ENCODE measurements around the gene VPS8.

Gene VPS8, protein sequence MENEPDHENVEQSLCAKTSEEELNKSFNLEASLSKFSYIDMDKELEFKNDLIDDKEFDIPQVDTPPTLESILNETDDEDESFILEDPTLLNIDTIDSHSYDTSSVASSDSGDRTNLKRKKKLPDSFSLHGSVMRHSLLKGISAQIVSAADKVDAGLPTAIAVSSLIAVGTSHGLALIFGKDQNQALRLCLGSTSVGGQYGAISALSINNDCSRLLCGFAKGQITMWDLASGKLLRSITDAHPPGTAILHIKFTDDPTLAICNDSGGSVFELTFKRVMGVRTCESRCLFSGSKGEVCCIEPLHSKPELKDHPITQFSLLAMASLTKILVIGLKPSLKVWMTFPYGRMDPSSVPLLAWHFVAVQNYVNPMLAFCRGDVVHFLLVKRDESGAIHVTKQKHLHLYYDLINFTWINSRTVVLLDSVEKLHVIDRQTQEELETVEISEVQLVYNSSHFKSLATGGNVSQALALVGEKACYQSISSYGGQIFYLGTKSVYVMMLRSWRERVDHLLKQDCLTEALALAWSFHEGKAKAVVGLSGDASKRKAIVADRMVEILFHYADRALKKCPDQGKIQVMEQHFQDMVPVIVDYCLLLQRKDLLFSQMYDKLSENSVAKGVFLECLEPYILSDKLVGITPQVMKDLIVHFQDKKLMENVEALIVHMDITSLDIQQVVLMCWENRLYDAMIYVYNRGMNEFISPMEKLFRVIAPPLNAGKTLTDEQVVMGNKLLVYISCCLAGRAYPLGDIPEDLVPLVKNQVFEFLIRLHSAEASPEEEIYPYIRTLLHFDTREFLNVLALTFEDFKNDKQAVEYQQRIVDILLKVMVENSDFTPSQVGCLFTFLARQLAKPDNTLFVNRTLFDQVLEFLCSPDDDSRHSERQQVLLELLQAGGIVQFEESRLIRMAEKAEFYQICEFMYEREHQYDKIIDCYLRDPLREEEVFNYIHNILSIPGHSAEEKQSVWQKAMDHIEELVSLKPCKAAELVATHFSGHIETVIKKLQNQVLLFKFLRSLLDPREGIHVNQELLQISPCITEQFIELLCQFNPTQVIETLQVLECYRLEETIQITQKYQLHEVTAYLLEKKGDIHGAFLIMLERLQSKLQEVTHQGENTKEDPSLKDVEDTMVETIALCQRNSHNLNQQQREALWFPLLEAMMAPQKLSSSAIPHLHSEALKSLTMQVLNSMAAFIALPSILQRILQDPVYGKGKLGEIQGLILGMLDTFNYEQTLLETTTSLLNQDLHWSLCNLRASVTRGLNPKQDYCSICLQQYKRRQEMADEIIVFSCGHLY (N-terminal part only)

DNA sequence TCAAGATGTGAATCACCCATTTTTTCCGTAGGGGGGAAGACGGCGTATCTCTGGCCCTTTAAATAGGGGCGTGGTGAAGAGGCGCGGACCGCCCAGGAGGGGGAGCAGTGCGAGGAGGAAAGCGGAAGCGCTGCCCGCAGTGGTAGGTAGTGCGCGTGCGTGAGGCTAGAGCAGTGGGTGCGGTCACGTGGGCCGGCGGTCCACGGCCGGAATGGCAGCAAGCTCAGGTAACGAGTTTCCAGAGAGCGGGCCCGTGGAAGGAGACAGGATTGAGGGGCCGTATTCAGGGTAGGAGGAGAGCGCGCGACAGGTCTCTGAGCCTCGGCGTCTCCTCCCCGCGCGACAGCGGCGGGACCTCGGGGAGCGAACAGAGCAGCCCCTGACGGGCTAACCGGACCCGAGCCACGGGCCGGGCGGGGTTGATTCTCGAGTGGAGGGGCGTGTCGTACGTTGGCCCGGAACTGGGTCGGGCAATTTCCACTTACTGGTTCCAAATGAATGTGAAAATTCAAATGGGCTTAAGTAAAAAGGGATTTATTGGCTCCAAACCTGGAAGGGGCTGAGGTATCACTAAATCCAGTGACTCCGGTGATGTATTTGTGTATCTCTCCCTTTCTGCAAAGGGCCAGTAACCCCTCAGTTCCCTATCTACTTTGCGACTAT is at the start of gene VPS8:
VPS8 (plus strand) TSS at position 168 of the 663 bp plus-strand sequence. CDS start 12,467 bp downstream, outside the sequence.
- ATAC-seq, result peak; percentile 95

DNA sequence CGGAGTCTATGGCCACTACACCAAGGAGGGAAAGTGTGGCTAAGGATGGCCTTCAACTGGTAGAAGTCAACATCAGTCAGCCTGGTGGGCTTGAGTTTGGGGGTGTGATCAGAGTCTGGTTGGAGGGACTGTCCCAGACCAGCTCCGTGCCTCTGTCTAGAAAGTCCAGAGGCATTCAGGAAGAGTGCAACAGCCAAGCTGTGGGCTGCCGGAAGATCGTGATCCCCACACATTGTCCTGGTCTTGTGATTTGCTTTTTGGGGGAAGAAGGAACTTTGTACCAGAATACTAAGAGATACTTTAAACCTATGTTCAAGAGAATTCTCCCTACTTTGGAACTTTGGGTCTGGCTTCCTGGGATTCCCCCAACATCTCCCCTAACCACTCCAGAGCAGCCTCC is 47.8 kb upstream of the VPS8 start:
- ATAC-seq, result no peak
- TF ChIP-seq SNAI2 (CRISPR knock-in tag; IDR thresholded peaks at IDR 0.05) (no peak), ZNF70 (CRISPR knock-in tag; IDR thresholded peaks at IDR 0.05) (no peak), ZFP3 (CRISPR knock-in tag; IDR thresholded peaks at IDR 0.05) (no peak), ZFP30 (CRISPR knock-in tag; IDR thresholded peaks at IDR 0.05) (no peak), ZC3H10 (CRISPR knock-in tag; IDR thresholded peaks at IDR 0.05) (no peak), TCF4 (CRISPR knock-in tag; IDR thresholded peaks at IDR 0.05; ENCODE audit: borderline replicate concordance) (no peak), GLIS3 (CRISPR knock-in tag; IDR thresholded peaks at IDR 0.05) (no peak)
- TF ChIP-seq, protein P1, sequence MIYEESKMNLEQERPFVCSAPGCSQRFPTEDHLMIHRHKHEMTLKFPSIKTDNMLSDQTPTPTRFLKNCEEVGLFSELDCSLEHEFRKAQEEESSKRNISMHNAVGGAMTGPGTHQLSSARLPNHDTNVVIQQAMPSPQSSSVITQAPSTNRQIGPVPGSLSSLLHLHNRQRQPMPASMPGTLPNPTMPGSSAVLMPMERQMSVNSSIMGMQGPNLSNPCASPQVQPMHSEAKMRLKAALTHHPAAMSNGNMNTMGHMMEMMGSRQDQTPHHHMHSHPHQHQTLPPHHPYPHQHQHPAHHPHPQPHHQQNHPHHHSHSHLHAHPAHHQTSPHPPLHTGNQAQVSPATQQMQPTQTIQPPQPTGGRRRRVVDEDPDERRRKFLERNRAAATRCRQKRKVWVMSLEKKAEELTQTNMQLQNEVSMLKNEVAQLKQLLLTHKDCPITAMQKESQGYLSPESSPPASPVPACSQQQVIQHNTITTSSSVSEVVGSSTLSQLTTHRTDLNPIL (CRISPR knock-in tag; IDR thresholded peaks at IDR 0.05; ENCODE audit: low read depth), result no peak

More for the DNA sequence above, at the start of gene VPS8:
- TF ChIP-seq CSDC2 (CRISPR knock-in tag; IDR thresholded peaks at IDR 0.05), result no peak
- no peak for TF ChIP-seq ZNF8 (CRISPR knock-in tag; IDR thresholded peaks at IDR 0.05)
- no peak for TF ChIP-seq ESRRG (CRISPR knock-in tag; IDR thresholded peaks at IDR 0.05)
- TF ChIP-seq, protein P2, sequence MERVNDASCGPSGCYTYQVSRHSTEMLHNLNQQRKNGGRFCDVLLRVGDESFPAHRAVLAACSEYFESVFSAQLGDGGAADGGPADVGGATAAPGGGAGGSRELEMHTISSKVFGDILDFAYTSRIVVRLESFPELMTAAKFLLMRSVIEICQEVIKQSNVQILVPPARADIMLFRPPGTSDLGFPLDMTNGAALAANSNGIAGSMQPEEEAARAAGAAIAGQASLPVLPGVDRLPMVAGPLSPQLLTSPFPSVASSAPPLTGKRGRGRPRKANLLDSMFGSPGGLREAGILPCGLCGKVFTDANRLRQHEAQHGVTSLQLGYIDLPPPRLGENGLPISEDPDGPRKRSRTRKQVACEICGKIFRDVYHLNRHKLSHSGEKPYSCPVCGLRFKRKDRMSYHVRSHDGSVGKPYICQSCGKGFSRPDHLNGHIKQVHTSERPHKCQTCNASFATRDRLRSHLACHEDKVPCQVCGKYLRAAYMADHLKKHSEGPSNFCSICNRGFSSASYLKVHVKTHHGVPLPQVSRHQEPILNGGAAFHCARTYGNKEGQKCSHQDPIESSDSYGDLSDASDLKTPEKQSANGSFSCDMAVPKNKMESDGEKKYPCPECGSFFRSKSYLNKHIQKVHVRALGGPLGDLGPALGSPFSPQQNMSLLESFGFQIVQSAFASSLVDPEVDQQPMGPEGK (CRISPR knock-in tag; IDR thresholded peaks at IDR 0.05; ENCODE audit: borderline replicate concordance), result no peak
- TF ChIP-seq OSR1 (CRISPR knock-in tag; IDR thresholded peaks at IDR 0.05), result no peak
- no peak for TF ChIP-seq ZNF565 (CRISPR knock-in tag; conservative IDR thresholded peaks at IDR 0.05; ENCODE audit: low read depth)
- TF ChIP-seq, protein P1 (CRISPR knock-in tag; IDR thresholded peaks at IDR 0.05; ENCODE audit: low read depth), result no peak
- no peak for TF ChIP-seq RARB (CRISPR knock-in tag; IDR thresholded peaks at IDR 0.05)
- TF ChIP-seq ZFP30 (CRISPR knock-in tag; IDR thresholded peaks at IDR 0.05), result no peak
- TF ChIP-seq, protein P3, sequence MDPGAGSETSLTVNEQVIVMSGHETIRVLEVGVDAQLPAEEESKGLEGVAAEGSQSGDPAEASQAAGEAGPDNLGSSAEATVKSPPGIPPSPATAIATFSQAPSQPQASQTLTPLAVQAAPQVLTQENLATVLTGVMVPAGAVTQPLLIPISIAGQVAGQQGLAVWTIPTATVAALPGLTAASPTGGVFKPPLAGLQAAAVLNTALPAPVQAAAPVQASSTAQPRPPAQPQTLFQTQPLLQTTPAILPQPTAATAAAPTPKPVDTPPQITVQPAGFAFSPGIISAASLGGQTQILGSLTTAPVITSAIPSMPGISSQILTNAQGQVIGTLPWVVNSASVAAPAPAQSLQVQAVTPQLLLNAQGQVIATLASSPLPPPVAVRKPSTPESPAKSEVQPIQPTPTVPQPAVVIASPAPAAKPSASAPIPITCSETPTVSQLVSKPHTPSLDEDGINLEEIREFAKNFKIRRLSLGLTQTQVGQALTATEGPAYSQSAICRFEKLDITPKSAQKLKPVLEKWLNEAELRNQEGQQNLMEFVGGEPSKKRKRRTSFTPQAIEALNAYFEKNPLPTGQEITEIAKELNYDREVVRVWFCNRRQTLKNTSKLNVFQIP (CRISPR knock-in tag; IDR thresholded peaks at IDR 0.05; ENCODE audit: borderline replicate concordance, low read depth), result no peak
- TF ChIP-seq GLIS3 (CRISPR knock-in tag; IDR thresholded peaks at IDR 0.05), result no peak
- TF ChIP-seq SNAI2 (CRISPR knock-in tag; IDR thresholded peaks at IDR 0.05), result no peak
- TF ChIP-seq ZC3H10 (CRISPR knock-in tag; IDR thresholded peaks at IDR 0.05), result no peak
- no peak for TF ChIP-seq PPARA (CRISPR knock-in tag; IDR thresholded peaks at IDR 0.05; ENCODE audit: borderline replicate concordance)
- no peak for TF ChIP-seq ISL1 (CRISPR knock-in tag; IDR thresholded peaks at IDR 0.05)

DNA sequence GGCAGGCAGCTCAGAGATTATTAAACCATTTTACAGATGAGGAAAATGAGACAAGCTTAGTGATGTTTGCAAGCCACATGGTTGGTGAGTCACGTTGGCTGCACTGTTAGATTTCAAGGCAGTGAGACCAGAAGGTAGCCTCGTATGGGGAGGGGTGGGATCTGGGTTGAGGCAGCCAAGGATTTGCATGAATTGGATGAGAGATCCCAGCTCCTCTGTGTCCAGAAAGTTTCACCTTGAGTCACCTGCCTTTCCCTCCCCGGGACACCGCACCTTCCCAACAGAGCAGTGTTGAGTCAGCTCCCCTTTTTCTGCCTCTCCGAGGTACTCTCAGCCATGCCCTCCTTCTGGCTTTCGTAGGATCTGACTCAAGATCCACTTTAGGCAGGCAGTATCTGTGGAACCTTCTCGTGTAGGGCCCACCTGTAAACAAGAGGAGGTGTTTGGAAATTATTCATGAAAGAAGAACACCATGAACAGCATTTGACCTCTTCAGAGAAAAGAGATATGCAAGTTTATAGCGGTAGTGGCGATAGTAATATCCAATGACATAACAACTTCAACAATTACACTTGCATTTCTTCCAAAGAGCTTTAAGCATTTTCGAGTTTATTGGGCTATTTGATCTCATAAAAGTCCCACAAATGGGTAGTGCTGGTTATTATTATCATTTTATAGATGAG is 46.8 kb upstream of the VPS8 start:
- TF ChIP-seq, protein P4, sequence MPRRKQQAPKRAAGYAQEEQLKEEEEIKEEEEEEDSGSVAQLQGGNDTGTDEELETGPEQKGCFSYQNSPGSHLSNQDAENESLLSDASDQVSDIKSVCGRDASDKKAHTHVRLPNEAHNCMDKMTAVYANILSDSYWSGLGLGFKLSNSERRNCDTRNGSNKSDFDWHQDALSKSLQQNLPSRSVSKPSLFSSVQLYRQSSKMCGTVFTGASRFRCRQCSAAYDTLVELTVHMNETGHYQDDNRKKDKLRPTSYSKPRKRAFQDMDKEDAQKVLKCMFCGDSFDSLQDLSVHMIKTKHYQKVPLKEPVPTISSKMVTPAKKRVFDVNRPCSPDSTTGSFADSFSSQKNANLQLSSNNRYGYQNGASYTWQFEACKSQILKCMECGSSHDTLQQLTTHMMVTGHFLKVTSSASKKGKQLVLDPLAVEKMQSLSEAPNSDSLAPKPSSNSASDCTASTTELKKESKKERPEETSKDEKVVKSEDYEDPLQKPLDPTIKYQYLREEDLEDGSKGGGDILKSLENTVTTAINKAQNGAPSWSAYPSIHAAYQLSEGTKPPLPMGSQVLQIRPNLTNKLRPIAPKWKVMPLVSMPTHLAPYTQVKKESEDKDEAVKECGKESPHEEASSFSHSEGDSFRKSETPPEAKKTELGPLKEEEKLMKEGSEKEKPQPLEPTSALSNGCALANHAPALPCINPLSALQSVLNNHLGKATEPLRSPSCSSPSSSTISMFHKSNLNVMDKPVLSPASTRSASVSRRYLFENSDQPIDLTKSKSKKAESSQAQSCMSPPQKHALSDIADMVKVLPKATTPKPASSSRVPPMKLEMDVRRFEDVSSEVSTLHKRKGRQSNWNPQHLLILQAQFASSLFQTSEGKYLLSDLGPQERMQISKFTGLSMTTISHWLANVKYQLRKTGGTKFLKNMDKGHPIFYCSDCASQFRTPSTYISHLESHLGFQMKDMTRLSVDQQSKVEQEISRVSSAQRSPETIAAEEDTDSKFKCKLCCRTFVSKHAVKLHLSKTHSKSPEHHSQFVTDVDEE (CRISPR knock-in tag; IDR thresholded peaks at IDR 0.05), result no peak
- no peak for ATAC-seq
